Calu3 (cell line): ENCODE data around the gene PRRT1. TPM values are rescaled to one million over a fixed set of nuclear protein-coding genes. Genes with fewer than 3 reads are reported as not detected.

Experiments used
- BruUV-seq: library from RNA; stranded (reverse); fragments of 400-500 nt; replicated peaks from 2 replicates; lab custom pipeline; 2021; lab: Mats Ljungman, UMichigan
- CTCF ChIA-PET: fragments of 300-600 bp; sonication (Branson Sonifier 250); formaldehyde crosslinking; loops from one replicate; lab custom pipeline; 2022; ENCODE audit warnings: antibody characterized with exemption; lab: Charles Lee
- DNase-seq: peaks from one replicate; pipeline ENCODE4 v3.0.0; 2022
- H3K27ac Mint-ChIP-seq: one replicate; pipeline ENCODE4 v1.8.0; 2022; ENCODE audit warnings: mixed read lengths; ENCODE audit not compliant: unreplicated experiment
- H3K27me3 Mint-ChIP-seq: one replicate; pipeline ENCODE4 v1.8.0; 2022; ENCODE audit warnings: mixed read lengths; ENCODE audit not compliant: unreplicated experiment
- H3K36me3 Mint-ChIP-seq: one replicate; pipeline ENCODE4 v1.8.0; 2022; ENCODE audit warnings: mild to moderate bottlenecking, moderate library complexity, mixed read lengths; ENCODE audit not compliant: insufficient read depth, unreplicated experiment
- H3K4me1 Mint-ChIP-seq: one replicate; pipeline ENCODE4 v1.8.0; 2022; ENCODE audit warnings: mild to moderate bottlenecking, low read depth, mixed read lengths; ENCODE audit not compliant: unreplicated experiment
- H3K4me3 Mint-ChIP-seq: one replicate; pipeline ENCODE4 v1.8.0; 2022; ENCODE audit warnings: mild to moderate bottlenecking, low read depth, moderate library complexity, mixed read lengths; ENCODE audit not compliant: unreplicated experiment
- H3K9me3 Mint-ChIP-seq: one replicate; pipeline ENCODE4 v1.8.0; 2022; ENCODE audit warnings: low read depth, mixed read lengths; ENCODE audit not compliant: unreplicated experiment
- CTCF ChIP-seq: fragments of 200-600 bp; IDR thresholded peaks from one replicate; pipeline ENCODE4 v1.8.0; 2022; ENCODE audit warnings: antibody characterized with exemption; ENCODE audit not compliant: unreplicated experiment
- intact Hi-C: fragments of 100-400 bp; cut with micrococcal nuclease; formaldehyde crosslinking; loops from one replicate; pipeline ENCODE4 v1.10.0; 2022; ENCODE audit not compliant: unreplicated experiment
- total RNA-seq: library from RNA; stranded (reverse); gene quantifications from 2 replicates; pipeline ENCODE4 v1.2.3, GENCODE V29; 2022

The PRRT1 gene
- total RNA-seq, 1 experiment from 2014 or later, result 1.7 TPM

GRCh38 chr6:32156891-32157290 is 5.2 kb upstream of the PRRT1 start:
- BruUV-seq, result no TSS peak

GRCh38 chr6:32154514-32155161 is 2.9 kb upstream of the PRRT1 start:
- H3K9me3 Mint-ChIP-seq, result no peaks in the 10 kb centered on the region
- CTCF ChIA-PET, result interaction anchor here (0.7 to 1.3 kb wide), 8 partner anchors 25 to 67 kb away, joined by 3 to 12 read pairs (median 4); partner anchors contain the start of genes ATF6B, FKBPL and PBX2
- BruUV-seq, result no TSS peak
- peaks cover 29% of the 10 kb centered on the region for H3K36me3 Mint-ChIP-seq
- intact Hi-C loops, result loop anchor here (1.0 kb wide), 1 partner anchor 35 kb away; no protein-coding TSS in a partner anchor
- peaks cover 22% of the 10 kb centered on the region for H3K4me1 Mint-ChIP-seq
- H3K27me3 Mint-ChIP-seq, result no peaks in the 10 kb centered on the region
- H3K4me3 Mint-ChIP-seq, result peak overlapping the region; percentile 94
- peak overlapping the region; percentile 52 for H3K27ac Mint-ChIP-seq
- peak; percentile 88 for DNase-seq
- peak; percentile 80 for TF ChIP-seq CTCF

More at GRCh38 chr6:32156891-32157290, 5.2 kb upstream of the PRRT1 start:
- no peaks in the 10 kb centered on the region for H3K27me3 Mint-ChIP-seq
- H3K4me1 Mint-ChIP-seq, result peaks cover 22% of the 10 kb centered on the region
- TF ChIP-seq CTCF, result no peak
- no peak overlapping the region for H3K4me3 Mint-ChIP-seq
- H3K9me3 Mint-ChIP-seq, result no peaks in the 10 kb centered on the region
- peaks cover 29% of the 10 kb centered on the region for H3K36me3 Mint-ChIP-seq
- DNase-seq, result no peak
- CTCF ChIA-PET, result interaction anchor here (0.7 kb wide), 1 partner anchor 219 kb away, joined by 3 read pairs; no protein-coding TSS in a partner anchor
- intact Hi-C loops, result no loop called here
- H3K27ac Mint-ChIP-seq, result no peak overlapping the region

GRCh38 chr6:32153564-32154513 is 2.1 kb upstream of the PRRT1 start, which contains the start of gene PPT2:
Gene PPT2 (plus strand): TSS chr6:32154141. CDS start chr6:32154595, 454 bp downstream.
- TSS peak; percentile 54 for BruUV-seq
- Mint-ChIP-seq H3K4me3 (peak within 1 kb of the TSS; percentile 94), H3K4me1 (peaks cover 22% of the 10 kb centered on the region), H3K27me3 (no peaks in the 10 kb centered on the region), H3K27ac (peak within 1 kb of the TSS; percentile 52), H3K36me3 (peaks cover 29% of the 10 kb centered on the region), H3K9me3 (no peaks in the 10 kb centered on the region)
- no peak for TF ChIP-seq CTCF
- intact Hi-C loops, result loop anchor here (1.0 kb wide), 1 partner anchor 35 kb away; no protein-coding TSS in a partner anchor
- DNase-seq, result peak; percentile 87
- CTCF ChIA-PET, result interaction anchor here (0.6 to 1.3 kb wide), 8 partner anchors 24 to 307 kb away, joined by 3 to 12 read pairs (median 4); partner anchors contain the start of genes ATF6B, FKBPL and PBX2
